A673 (cell line): ENCODE measurements around the gene PLK3. TPM values are rescaled to one million over a fixed set of nuclear protein-coding genes. Genes with fewer than 3 reads are reported as not detected.
"Not testable (repeated sequence)": the region's sequence is repeated elsewhere in the genome, so short reads cannot be mapped to it uniquely, and the experiment has no call there.

Source experiments
- BruUV-seq: library from RNA; stranded (reverse); fragments of 400-500 nt; replicated peaks from 2 replicates; lab custom pipeline; 2021; lab: Mats Ljungman, UMichigan
- CTCF ChIA-PET: fragments of 300-600 bp; sonication (Branson Sonifier 250); formaldehyde crosslinking; loops from one replicate; lab custom pipeline; 2022; ENCODE audit warnings: antibody characterized with exemption; lab: Charles Lee
- POLR2A ChIA-PET: fragments of 300-600 bp; sonication (Branson Sonifier 250); formaldehyde crosslinking; loops from one replicate; lab custom pipeline; 2022; ENCODE audit warnings: antibody characterized with exemption; ENCODE audit not compliant: low non-redundant PET; lab: Charles Lee
- DNase-seq: peaks from one replicate; pipeline ENCODE4 v3.0.0-alpha.2; 2015; ENCODE audit warnings: low spot score
- H3K27ac ChIP-seq: fragments of 200-600 bp; sonication (generic); 2 replicates; pipeline ENCODE4 v1.5.1; 2016; ENCODE audit warnings: mixed run types, low read depth, mild to moderate bottlenecking, mixed read lengths, antibody characterized with exemption, low read length; ENCODE audit not compliant: poor library complexity, severe bottlenecking
- H3K27me3 ChIP-seq: fragments of 200-600 bp; sonication (generic); replicated peaks from 2 replicates; pipeline ENCODE4 v1.6.1; 2017; ENCODE audit warnings: mixed run types, low read depth, mild to moderate bottlenecking, mixed read lengths, antibody characterized with exemption, low read length; ENCODE audit not compliant: insufficient read depth, poor library complexity
- H3K36me3 ChIP-seq: fragments of 200-600 bp; sonication (generic); 2 replicates; pipeline ENCODE4 v1.6.1; 2016; ENCODE audit warnings: mixed run types, mild to moderate bottlenecking, mixed read lengths, antibody characterized with exemption, low read length; ENCODE audit not compliant: insufficient read depth, poor library complexity, severe bottlenecking
- H3K4me1 ChIP-seq: fragments of 200-600 bp; sonication (generic); 2 replicates; pipeline ENCODE4 v1.6.1; 2017; ENCODE audit warnings: mixed run types, mild to moderate bottlenecking, mixed read lengths, antibody characterized with exemption, low read length; ENCODE audit not compliant: insufficient read depth, poor library complexity, severe bottlenecking
- H3K4me3 ChIP-seq: fragments of 200-600 bp; sonication (generic); 2 replicates; pipeline ENCODE4 v1.5.1; 2016; ENCODE audit warnings: low read depth, mixed run types, mild to moderate bottlenecking, mixed read lengths, low read length; ENCODE audit not compliant: poor library complexity, severe bottlenecking
- H3K9me3 ChIP-seq: fragments of 200-600 bp; sonication (generic); 2 replicates; pipeline ENCODE4 v1.6.1; 2016; ENCODE audit warnings: mixed run types, low read depth, mild to moderate bottlenecking, mixed read lengths, antibody characterized with exemption, low read length; ENCODE audit not compliant: poor library complexity, severe bottlenecking
- CTCF ChIP-seq: fragments of 300-800, 200-600 bp; sonication (generic); conservative IDR thresholded peaks from 2 replicates; pipeline ENCODE4 v1.5.1; 2017; ENCODE audit warnings: low read depth, mild to moderate bottlenecking, antibody characterized with exemption, low read length, moderate library complexity, mixed read lengths
- EZH2 ChIP-seq: fragments of 200-600 bp; sonication (generic); IDR thresholded peaks from 2 replicates; pipeline ENCODE4 v1.6.1; 2017; ENCODE audit warnings: borderline replicate concordance, low read depth, mild to moderate bottlenecking, mixed read lengths, antibody characterized with exemption, low read length; ENCODE audit not compliant: poor library complexity, severe bottlenecking
- intact Hi-C: fragments of 100-400 bp; cut with micrococcal nuclease; formaldehyde crosslinking; loops from one replicate; pipeline ENCODE4 v1.10.0; 2022; ENCODE audit not compliant: unreplicated experiment
- total RNA-seq: library from RNA; stranded (reverse); gene quantifications from 2 replicates; pipeline ENCODE4 v1.2.3, GENCODE V29; 2021

The PLK3 gene
- total RNA-seq, 1 experiment from 2014 or later, result 15.6 TPM

- TF ChIP-seq CTCF, result no peak
- TF ChIP-seq EZH2, result no peak
- no peak for DNase-seq
- H3K27me3 ChIP-seq, result no peaks in the 10 kb centered on the region
- no peak overlapping the region for H3K4me3 ChIP-seq
- no peak overlapping the region for H3K27ac ChIP-seq
- H3K9me3 ChIP-seq, result no peaks in the 10 kb centered on the region
- intact Hi-C loops, result no loop called here
- H3K4me1 ChIP-seq, result no peaks in the 10 kb centered on the region
- no TSS peak for BruUV-seq
- ChIA-PET CTCF (interaction anchor here (0.7 kb wide), 1 partner anchor 32 kb away, joined by 3 read pairs; no protein-coding TSS in a partner anchor), POLR2A (interaction anchor here (0.7 kb wide), 1 partner anchor 36 kb away, joined by 4 read pairs; no protein-coding TSS in a partner anchor)
- no peaks in the 10 kb centered on the region for H3K36me3 ChIP-seq
These were observed 7.3 kb upstream of the PLK3 start for GRCh38 chr1:44792736-44793502.

- H3K4me1 ChIP-seq, DNase-seq, POLR2A ChIA-PET, H3K36me3 ChIP-seq, H3K4me3 ChIP-seq, H3K27me3 ChIP-seq, BruUV-seq, H3K9me3 ChIP-seq, intact Hi-C loops, H3K27ac ChIP-seq: not testable (repeated sequence)
- CTCF ChIA-PET, result interaction anchor here (0.6 kb wide), 1 partner anchor 37 kb away, joined by 4 read pairs; no protein-coding TSS in a partner anchor
These were observed 2.3 kb upstream of the PLK3 start for GRCh38 chr1:44797886-44798285.

- ChIA-PET POLR2A (no interaction called here), CTCF (interaction anchor here (0.5 kb wide), 1 partner anchor 186 kb away, joined by 8 read pairs; no protein-coding TSS in a partner anchor)
- Histone ChIP-seq H3K27me3 (no peaks in the 10 kb centered on the region), H3K4me3 (no peak overlapping the region), H3K9me3 (no peaks in the 10 kb centered on the region), H3K4me1 (peaks cover 4% of the 10 kb centered on the region), H3K36me3 (no peaks in the 10 kb centered on the region), H3K27ac (no peak overlapping the region)
- intact Hi-C loops, result no loop called here
- TF ChIP-seq EZH2 (no peak), CTCF (no peak)
- no TSS peak for BruUV-seq
- DNase-seq, result no peak
These were observed 1.5 kb upstream of the PLK3 start for GRCh38 chr1:44798481-44799365.
